ENCODE data around the gene SHTN1.
A peak's percentile ranks its signal among the peaks of the same experiment; 100 is the strongest.

The SHTN1 gene

DNA sequence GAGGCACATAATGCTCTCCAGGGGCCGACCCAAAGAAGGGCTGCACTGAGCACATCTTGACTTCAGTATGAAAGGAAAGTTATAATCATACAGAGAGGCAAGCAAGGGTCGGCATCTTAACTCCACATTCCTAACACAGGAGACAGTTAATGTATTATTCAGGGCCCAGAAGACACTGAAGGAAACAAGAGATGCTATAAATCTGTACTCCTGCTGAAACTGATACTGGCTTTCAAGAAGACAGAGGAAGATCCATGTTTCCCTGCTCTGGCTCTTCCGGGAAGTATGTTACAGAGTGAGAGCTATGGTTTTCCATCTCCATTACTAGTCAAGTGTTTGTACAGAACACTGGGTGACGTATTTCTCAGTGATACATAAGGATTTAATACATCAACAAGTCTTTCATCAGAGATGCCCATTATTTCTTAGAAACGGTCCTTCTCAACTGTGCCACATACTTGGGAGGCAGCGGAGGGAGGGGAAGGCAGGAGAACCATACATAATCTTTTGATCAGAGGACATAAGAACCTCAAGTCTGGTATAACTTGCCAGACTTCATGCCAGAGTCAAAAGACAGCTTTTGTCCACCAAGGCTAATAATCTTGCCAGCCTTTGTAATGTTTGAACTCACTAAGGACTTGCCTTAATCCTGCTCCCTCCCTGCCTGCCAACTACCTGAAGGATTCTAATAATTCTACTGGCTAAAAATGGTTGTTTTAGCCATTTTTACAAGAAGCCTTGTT, 97.6 kb downstream of the SHTN1 start:
- H3K27ac ChIP-seq: no peak overlapping the region
- CTCF ChIA-PET: interaction anchor here (0.7 kb wide), 1 partner anchor 1515 kb away, joined by 6 read pairs; no protein-coding TSS in a partner anchor
- DNase-seq (ENCODE audit: low spot score): no peak
- POLR2A ChIA-PET (ENCODE audit: low non-redundant PET): interaction anchor here (0.6 kb wide), 1 partner anchor 14 kb away, joined by 7 read pairs; no protein-coding TSS in a partner anchor
- TF ChIP-seq, protein P1, sequence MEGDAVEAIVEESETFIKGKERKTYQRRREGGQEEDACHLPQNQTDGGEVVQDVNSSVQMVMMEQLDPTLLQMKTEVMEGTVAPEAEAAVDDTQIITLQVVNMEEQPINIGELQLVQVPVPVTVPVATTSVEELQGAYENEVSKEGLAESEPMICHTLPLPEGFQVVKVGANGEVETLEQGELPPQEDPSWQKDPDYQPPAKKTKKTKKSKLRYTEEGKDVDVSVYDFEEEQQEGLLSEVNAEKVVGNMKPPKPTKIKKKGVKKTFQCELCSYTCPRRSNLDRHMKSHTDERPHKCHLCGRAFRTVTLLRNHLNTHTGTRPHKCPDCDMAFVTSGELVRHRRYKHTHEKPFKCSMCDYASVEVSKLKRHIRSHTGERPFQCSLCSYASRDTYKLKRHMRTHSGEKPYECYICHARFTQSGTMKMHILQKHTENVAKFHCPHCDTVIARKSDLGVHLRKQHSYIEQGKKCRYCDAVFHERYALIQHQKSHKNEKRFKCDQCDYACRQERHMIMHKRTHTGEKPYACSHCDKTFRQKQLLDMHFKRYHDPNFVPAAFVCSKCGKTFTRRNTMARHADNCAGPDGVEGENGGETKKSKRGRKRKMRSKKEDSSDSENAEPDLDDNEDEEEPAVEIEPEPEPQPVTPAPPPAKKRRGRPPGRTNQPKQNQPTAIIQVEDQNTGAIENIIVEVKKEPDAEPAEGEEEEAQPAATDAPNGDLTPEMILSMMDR (conservative IDR thresholded peaks at IDR 0.05; ENCODE audit: low read depth): no peak

DNA sequence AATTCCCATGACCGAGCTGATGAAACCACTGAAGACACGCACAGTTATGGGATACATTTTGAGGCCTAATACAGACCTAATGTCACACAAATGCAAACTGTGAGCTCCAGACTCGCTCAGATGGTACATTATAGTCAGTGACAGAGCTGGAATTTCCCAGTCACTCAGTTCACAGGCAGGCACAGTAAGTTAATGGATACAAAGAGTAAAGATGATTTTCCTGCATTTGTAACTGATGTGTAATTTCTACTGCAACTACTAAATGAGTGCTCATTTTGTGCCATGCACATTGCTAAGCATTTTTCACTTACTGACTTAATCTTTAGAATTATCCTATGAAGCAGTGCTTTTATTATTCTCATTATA, 99.2 kb downstream of the SHTN1 start:
- H3K27ac ChIP-seq: no peak overlapping the region
- ChIA-PET CTCF (no interaction called here), POLR2A (ENCODE audit: low non-redundant PET) (no interaction called here)
- TF ChIP-seq, protein P1 (conservative IDR thresholded peaks at IDR 0.05; ENCODE audit: low read depth): no peak
- no peak for DNase-seq (ENCODE audit: low spot score)

GRCh38 chr10:116899626-116900025, 105.4 kb downstream of the SHTN1 start:
- TF ChIP-seq, protein P1 (conservative IDR thresholded peaks at IDR 0.05; ENCODE audit: low read depth): no peak
- no peak overlapping the region for H3K27ac ChIP-seq
- ChIA-PET POLR2A (ENCODE audit: low non-redundant PET) (no interaction called here), CTCF (interaction anchor here (0.5 kb wide), 1 partner anchor 173 kb away, joined by 3 read pairs; no protein-coding TSS in a partner anchor)
- no peak for DNase-seq (ENCODE audit: low spot score)

GRCh38 chr10:116893686-116894037, 111.3 kb downstream of the SHTN1 start:
- CTCF ChIA-PET: no interaction called here
- no peak overlapping the region for H3K27ac ChIP-seq
- POLR2A ChIA-PET (ENCODE audit: low non-redundant PET): interaction anchor here (0.6 kb wide), 1 partner anchor 13 kb away, joined by 7 read pairs; no protein-coding TSS in a partner anchor
- no peak for DNase-seq (ENCODE audit: low spot score)
- TF ChIP-seq, protein P1 (conservative IDR thresholded peaks at IDR 0.05; ENCODE audit: low read depth): no peak

DNA sequence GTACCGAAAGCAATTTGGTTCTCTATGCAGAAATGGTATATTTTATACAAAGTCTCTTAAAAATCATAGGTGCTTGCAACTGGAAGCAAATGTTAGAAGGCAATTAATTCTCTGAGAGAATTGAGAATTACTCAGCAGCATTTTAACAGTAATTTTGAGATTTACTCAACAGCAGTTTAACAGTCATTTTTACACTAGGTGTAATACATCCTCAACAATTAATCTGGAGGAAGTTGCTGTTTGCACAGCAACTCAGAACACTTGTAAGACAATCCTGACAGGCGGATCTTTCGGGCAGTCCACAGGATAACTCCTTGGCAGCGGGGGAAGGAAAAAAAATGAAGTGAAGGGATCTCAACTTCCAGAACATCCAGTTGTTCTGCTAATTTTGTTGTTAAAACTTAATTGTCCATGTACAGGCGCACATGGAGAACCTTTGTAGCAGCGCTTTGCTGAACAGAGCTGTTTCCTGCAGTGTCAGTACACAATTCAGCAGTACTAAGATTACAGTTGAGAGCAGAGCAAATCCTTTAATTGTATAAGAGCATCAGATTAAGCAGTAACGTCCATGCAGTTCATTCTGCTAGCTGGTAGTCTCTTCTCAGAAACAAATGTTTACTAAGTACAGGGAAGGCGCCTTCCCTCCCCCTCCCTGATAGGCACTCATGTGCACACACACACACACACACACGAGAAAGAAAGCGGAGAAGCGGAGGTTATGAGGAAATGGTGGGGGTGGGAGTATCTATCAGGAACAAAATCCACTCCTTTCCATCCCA, 111.9 kb downstream of the SHTN1 start:
- ChIA-PET CTCF (no interaction called here), POLR2A (ENCODE audit: low non-redundant PET) (interaction anchor here (0.6 kb wide), 1 partner anchor 14 kb away, joined by 7 read pairs; no protein-coding TSS in a partner anchor)
- DNase-seq (ENCODE audit: low spot score): no peak
- H3K27ac ChIP-seq: no peak overlapping the region
- TF ChIP-seq, protein P1 (conservative IDR thresholded peaks at IDR 0.05; ENCODE audit: low read depth): no peak

DNA sequence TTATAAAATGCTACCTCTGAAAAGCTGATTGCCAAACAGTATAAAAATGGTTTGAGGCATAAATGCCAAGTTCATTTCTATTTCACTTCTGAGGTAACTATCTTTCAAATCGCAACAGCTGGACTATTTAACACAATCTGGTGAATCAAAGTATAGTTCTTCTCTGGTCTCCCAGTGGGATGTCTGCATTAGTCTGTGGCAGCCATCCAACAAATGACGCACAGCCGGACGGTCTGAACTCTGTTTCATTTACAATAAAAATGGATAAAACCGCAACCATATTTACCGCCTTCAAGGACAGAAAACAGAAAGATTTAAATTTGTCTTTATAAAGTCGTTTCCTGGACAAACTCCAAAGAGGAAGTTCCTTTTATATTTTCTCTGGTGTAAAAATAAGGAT, 113.8 kb downstream of the SHTN1 start:
- TF ChIP-seq, protein P1 (conservative IDR thresholded peaks at IDR 0.05; ENCODE audit: low read depth): no peak
- peak; percentile 77 for DNase-seq (ENCODE audit: low spot score)
- CTCF ChIA-PET: interaction anchor here (0.6 to 1.1 kb wide), 2 partner anchors 95 to 140 kb away, joined by 3 to 4 read pairs; no protein-coding TSS in a partner anchor
- H3K27ac ChIP-seq: no peak overlapping the region
- POLR2A ChIA-PET (ENCODE audit: low non-redundant PET): interaction anchor here (0.7 kb wide), 1 partner anchor 56 kb away, joined by 3 read pairs; no protein-coding TSS in a partner anchor

All from RWPE1 (cell line).